ENCODE data around the gene PLEKHB2. TPM values are rescaled to one million over a fixed set of nuclear protein-coding genes. Genes with fewer than 3 reads are reported as not detected.

The PLEKHB2 gene
- total RNA-seq, 1 experiment from 2014 or later = 55.9 TPM

- H3K27ac ChIP-seq (ENCODE audit: insufficient read length, low read depth, low read length) = no peak overlapping the region
- H2BK5ac ChIP-seq (ENCODE audit: insufficient read length, low read length) = no peak overlapping the region
- no peak overlapping the region for H3K14ac ChIP-seq (ENCODE audit: insufficient read depth, low read length)
- no peaks in the 10 kb centered on the region for H3K9me3 ChIP-seq (ENCODE audit: control insufficient read depth, low read depth, low read length)
- H3K9ac ChIP-seq (ENCODE audit: extremely low read depth, insufficient read length, low read length) = no peak overlapping the region
- H3K79me1 ChIP-seq (ENCODE audit: insufficient read depth, low read depth, low read length, poor library complexity, severe bottlenecking) = peaks cover 3% of the 10 kb centered on the region
- Mint-ChIP-seq H3K9me3 (peaks cover 0 to 8% of the 10 kb centered on the region in 2 experiments; a peak in 4 of 5 replicates), H3K27me3 (ENCODE audit: low read depth) (peaks cover 3% of the 10 kb centered on the region; the same call in 1 of the 2 replicates), H3K27ac (no peak overlapping the region), H3K4me3 (no peak overlapping the region), H3K36me3 (ENCODE audit: insufficient read depth in 1 of 3, low read depth in 3 of 3) (peaks cover 52 to 74% (median 73%) of the 10 kb centered on the region in 3 experiments), H3K4me1 (peaks cover 7 to 8% of the 10 kb centered on the region in 2 experiments; a peak in 3 of 4 replicates)
- H3K56ac ChIP-seq (ENCODE audit: insufficient read length, low read depth, low read length) = no peak overlapping the region
- H4K91ac ChIP-seq (ENCODE audit: insufficient read length, low read depth, low read length) = no peak overlapping the region
- no CpG with 5 or more reads among the region's 7 CpGs for WGBS (ENCODE audit: extremely low coverage, insufficient read length, low lambda C conversion rate)
- no peak for DNase-seq
- H4K8ac ChIP-seq (replicated peaks; ENCODE audit: insufficient read length, low read depth, low read length) = no peak overlapping the region
- no peak overlapping the region for H2BK20ac ChIP-seq (ENCODE audit: low read depth, low read length, poor library complexity, severe bottlenecking)
- no peak overlapping the region for H3K23ac ChIP-seq (ENCODE audit: insufficient read length, low read depth, low read length)
- H4K5ac ChIP-seq (ENCODE audit: insufficient read length, low read depth, low read length) = no peak overlapping the region
- H3K18ac ChIP-seq (ENCODE audit: insufficient read length, low read depth, low read length) = no peak overlapping the region
- no peak overlapping the region for H2AK5ac ChIP-seq (ENCODE audit: insufficient read length, low read length)
- H4K20me1 ChIP-seq (ENCODE audit: control insufficient read depth, insufficient read depth, insufficient read length) = no peaks in the 10 kb centered on the region
- no peaks in the 10 kb centered on the region for H3K27me3 ChIP-seq (ENCODE audit: insufficient read depth, low read length)
- H2BK15ac ChIP-seq (ENCODE audit: low read depth, low read length) = no peak overlapping the region
- H2BK120ac ChIP-seq (ENCODE audit: low read depth, low read length, poor library complexity, severe bottlenecking) = no peak overlapping the region
- no peak overlapping the region for H2BK12ac ChIP-seq (ENCODE audit: insufficient read length, low read depth, low read length)
- no peak for TF ChIP-seq CTCF (conservative IDR thresholded peaks at IDR 0.05)
- no peak overlapping the region for H3K4me2 ChIP-seq (ENCODE audit: insufficient read depth, insufficient read length, low read length)
- no peak overlapping the region for H3K4ac ChIP-seq (ENCODE audit: low read depth, low read length)
- no peak overlapping the region for H3T11ph ChIP-seq (ENCODE audit: low read length)
- no peak overlapping the region for H2AFZ ChIP-seq (ENCODE audit: low read length)
- H3K23me2 ChIP-seq (ENCODE audit: insufficient read length, low read depth, low read length, poor library complexity, severe bottlenecking) = no peaks in the 10 kb centered on the region
- no peaks in the 10 kb centered on the region for H3K4me1 ChIP-seq (ENCODE audit: insufficient read depth, low read length)
- peaks cover 3% of the 10 kb centered on the region; the same call in 1 of the 2 replicates for H3K79me2 ChIP-seq (ENCODE audit: insufficient read depth, low read length)
Observed at GRCh38 chr2:131125195-131125757, 20.1 kb downstream of the PLEKHB2 start.
